Activated CD8-positive, alpha-beta memory T cell treated with anti-CD3 and anti-CD28 coated beads, Interleukin-2, amount 50 U/mL, for 24 hours (primary cell): ENCODE measurements around the gene COPZ2.
"Not testable (repeated sequence)": the region's sequence is repeated elsewhere in the genome, so short reads cannot be mapped to it uniquely, and the experiment has no call there.

Experiments
- DNase-seq: peaks from one replicate; pipeline ENCODE4 v3.0.0-alpha.2; 2020; ENCODE audit errors: extremely low read depth

The COPZ2 gene, protein sequence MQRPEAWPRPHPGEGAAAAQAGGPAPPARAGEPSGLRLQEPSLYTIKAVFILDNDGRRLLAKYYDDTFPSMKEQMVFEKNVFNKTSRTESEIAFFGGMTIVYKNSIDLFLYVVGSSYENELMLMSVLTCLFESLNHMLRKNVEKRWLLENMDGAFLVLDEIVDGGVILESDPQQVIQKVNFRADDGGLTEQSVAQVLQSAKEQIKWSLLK

DNA sequence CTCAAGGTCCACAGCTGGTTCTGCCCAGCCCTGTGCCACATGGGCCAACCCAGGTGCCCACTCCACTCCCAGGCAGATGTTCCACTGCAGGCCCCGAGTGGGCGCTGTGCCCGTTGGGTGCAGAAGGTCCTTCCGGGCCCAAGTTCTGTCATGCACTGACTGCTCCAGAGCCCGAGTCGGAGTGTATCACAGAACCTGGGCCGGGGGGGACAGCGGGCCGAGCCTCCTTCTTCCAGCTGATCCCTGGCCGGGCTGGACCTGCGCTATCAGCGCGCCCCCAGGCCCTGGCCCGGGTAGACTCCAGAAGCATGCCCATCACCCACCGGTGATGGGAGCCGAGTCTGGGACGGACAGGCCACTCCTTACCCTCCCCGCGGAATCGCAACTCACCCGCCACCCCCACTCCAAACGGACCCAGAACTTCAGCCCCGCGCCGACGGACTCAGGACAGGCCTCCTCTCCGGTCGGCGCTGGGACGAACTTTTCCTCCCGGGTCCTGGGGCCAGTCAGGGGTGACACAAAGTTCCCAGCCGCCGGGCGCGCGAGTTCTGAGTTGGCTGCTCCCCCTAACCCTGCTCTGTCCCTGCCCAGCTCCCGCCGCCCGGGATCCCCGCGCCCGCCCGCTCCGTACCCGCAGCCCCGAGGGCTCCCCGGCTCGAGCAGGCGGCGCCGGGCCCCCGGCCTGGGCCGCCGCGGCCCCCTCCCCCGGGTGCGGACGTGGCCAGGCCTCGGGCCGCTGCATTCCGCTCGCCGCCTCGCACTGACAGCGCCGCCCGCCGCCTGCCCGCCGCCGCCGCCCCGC is at the start of gene COPZ2:
Gene COPZ2 (minus strand): TSS at position 762 of the 802 bp plus-strand sequence. CDS start 20 bp downstream, at position 742.
- DNase-seq, result no peak

DNA sequence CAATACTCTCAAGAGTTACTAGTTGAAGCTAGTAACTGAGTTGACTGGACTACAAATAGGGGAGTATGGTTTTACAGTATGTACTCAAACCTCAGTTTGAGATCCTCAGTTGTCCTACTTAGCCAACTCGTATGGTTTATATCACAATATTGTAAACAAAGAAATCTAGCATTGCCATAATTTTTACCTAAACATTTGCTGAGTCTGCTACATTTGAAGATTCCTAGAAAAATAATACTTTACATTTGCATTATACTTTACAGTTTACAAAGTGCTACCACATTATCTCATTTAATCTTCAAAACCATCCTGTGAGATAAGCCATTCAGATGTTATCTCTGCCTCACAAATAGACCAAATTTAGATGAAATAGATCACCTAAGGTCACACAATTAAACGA is 47.3 kb upstream of the COPZ2 start:
- DNase-seq, result no peak

DNA sequence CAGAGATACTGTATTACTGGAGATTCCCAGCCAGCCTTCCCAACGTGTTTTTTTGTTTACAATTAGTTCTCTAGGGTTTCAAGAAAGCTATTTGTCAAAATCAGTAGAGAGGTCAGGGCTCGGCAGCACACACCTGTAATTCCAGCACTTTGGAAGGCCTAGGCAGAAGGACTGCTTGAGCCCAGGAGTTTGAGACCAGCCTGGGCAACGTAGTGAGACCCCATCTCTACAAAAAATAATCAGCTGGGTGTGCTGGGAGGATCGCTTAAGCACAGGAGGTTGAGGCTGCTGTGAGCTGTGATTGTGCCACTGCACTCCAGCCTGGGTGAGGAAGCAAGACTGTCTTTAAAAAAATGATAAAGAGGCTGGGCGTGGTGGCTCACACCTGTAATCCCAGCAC is 44.3 kb upstream of the COPZ2 start:
- DNase-seq, result no peak

DNA sequence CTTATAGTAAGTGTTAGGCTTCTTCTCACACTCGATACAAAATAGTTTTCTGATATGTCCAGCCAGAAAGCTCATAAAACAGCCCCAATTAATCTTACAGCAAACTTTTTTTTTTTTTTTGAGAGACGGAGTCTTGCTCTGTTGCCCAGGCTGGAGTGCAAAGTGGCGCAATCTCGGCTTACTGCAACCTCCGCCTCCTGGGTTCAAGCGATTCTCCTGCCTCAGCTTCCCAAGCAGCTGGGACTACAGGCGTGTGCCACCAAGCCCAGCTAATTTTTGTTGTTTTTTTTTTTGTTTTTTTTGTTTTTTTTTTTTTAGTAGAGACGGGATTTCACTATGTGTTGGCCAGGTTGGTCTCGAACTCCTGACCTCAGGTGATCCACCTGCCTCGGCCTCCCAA is 39.6 kb upstream of the COPZ2 start:
- DNase-seq, result not testable (repeated sequence)

DNA sequence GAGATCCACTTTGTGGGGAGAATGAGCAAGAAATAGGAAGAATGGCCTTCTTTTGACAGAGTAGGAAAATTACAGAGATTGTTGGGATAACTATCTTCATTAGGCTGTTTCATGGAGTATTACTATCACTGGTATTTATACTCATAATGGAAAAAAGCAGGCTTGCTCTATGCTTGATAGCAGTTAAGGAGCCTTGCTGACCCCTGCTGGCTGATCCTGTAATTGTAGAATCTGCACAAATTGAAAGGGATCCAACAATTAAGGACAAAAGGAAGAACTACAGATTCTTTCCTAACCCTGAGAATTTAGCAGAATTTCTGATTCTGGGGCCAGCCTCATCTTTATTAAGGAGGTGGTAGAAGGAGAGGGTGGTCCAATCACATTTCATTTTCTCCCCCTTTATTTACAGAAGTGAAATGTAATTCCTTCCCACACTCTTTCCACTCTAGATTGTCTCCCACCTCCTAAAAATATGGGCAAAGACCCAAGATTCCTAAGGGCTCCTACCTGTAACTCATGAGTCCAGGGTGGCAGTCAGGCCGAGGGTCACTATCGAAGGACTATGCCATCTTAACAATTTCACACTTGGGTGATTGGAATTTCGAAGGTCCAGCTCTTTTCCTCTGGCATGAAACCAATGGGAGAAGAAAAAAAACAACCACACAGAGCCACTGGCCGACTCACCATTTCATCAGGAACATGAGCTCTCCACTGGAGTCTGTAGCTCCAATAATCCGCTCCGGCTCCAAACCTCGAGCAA is 36.9 kb upstream of the COPZ2 start:
- DNase-seq, result peak; percentile 54

DNA sequence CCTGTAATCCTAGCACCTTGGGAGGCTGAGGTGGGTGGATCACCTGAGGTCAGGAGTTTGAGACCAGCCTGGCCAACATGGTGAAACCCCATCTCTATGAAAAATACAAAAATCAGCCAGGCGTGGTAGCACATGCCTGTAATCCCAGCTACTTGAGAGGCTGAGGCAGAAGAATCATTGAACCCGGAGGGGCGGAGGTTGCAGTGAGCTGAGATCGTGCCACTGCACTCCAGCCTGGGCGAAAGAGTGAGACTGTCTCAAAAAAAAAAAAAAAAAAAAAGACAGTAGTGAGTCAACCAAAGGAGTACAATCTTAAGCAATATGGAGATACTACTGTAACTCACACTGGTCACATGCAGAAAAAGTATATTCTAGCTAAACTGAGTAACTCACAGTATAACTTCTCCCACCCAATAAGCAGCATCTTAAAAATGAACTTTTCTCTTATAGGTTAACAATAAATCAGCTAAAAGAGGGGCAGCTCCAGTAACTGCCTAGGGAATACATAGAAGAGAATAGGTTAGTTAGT is 36.0 kb upstream of the COPZ2 start:
- DNase-seq, result not testable (repeated sequence)

- DNase-seq, result not testable (repeated sequence)
Observed at GRCh38 chr17:48072811-48073210, 35.2 kb upstream of the COPZ2 start.

- no peak for DNase-seq
Observed at GRCh38 chr17:48071654-48072053, 34.1 kb upstream of the COPZ2 start.

DNA sequence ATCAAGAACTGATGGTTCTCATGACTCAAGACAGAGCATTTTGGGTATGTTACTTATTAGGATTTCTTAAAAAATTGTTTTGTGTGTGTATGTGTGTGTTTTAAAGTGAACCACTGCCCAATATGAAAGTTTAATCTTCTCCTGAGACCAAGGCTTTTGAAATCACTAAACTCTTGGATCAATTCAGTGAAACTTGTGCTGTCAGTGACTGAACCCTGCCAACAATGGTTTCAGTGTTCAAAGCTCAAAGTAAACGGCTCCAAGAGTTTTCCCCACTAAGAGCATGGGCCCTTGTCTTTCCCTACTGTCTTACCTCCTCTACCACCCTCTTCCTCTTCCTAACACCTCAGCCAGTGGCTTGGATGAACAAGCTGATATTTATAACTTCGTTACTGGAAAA is 32.6 kb upstream of the COPZ2 start:
- no peak for DNase-seq

GRCh38 chr17:48068491-48068961 is 30.9 kb upstream of the COPZ2 start:
- no peak for DNase-seq

- not testable (repeated sequence) for DNase-seq
Observed at GRCh38 chr17:48067808-48068207, 30.2 kb upstream of the COPZ2 start.

DNA sequence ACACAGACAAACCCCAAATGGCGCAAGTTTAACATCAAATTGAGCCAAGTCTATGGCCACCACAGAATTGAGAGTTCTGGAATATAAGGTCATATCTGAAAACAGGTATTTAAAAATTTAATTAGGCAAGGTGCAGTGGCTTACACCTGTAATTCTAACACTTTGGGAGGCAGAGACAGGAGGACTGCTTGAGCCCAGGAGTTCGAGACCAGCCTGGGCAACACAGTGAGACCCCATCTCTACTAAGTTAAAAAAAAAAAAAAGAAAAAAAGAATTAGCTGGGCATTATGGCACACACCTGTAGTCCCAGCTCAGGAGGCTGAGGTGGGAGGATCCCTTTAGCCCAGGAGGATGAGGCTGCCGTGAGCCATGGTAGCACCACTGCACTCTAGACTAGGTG is 29.6 kb upstream of the COPZ2 start:
- no peak for DNase-seq

- DNase-seq, result no peak
Observed at GRCh38 chr17:48066656-48067055, 29.1 kb upstream of the COPZ2 start.

DNA sequence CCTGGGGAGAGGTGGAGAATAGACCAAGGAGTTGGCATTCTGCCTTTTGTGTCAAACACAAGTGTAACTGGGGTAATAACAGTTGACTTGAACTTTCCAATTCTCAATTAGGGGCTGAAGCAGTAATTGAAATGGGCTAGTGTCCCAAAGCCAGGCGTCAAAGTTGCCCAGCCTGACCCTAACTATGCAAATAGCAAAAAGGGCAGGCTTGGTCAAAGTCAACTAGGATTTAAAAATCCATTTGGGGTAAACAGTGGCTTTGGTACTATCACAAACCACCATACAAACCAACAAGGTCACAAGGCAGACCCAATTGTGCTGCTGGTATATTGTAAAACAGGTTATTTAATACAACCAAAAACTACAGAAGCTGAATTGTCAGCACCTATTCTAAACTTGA is 28.6 kb upstream of the COPZ2 start:
- DNase-seq, result no peak

DNA sequence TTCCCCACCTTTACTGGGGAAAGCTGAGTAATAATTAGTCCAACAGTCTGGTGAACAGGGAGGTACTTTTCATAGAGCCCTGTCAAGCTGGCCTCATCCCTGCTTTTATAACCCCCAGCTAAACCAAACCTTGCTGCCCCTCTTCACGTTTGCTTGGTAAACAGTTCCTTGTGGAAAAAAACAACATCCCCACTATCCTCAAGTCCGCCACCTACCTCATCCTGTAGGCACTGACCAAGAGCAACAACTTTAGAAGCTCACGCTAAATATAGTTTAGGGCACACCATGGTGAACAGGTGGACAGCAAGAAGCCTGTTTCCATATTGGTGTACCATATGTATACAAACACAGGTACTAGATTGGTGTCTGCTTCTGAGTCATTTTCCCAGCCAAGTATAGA is 27.0 kb upstream of the COPZ2 start:
- no peak for DNase-seq

- DNase-seq, result no peak
Observed at GRCh38 chr17:48062273-48062672, 24.7 kb upstream of the COPZ2 start.

DNA sequence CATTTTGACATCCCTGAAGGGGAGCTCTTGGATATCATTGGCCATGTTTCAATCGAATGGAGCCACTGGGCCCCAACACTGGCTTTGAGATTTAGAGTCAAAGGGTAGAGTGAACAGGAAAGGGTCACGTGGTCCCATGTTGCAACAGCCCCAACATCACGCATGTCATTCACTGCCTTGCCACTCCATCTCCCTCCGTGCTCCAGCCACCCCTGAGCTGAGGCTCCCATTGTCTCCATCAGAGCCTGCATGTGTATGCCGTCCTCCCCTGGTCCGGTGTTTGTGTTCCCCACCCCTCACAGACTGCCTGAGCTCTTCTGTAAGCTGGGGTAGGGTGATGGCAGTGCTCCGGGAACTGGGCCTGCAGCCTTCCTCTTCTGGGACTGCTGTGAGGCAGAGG is 22.7 kb upstream of the COPZ2 start:
- DNase-seq, result no peak

GRCh38 chr17:48059125-48059668 is 21.6 kb upstream of the COPZ2 start:
- DNase-seq, result no peak

DNA sequence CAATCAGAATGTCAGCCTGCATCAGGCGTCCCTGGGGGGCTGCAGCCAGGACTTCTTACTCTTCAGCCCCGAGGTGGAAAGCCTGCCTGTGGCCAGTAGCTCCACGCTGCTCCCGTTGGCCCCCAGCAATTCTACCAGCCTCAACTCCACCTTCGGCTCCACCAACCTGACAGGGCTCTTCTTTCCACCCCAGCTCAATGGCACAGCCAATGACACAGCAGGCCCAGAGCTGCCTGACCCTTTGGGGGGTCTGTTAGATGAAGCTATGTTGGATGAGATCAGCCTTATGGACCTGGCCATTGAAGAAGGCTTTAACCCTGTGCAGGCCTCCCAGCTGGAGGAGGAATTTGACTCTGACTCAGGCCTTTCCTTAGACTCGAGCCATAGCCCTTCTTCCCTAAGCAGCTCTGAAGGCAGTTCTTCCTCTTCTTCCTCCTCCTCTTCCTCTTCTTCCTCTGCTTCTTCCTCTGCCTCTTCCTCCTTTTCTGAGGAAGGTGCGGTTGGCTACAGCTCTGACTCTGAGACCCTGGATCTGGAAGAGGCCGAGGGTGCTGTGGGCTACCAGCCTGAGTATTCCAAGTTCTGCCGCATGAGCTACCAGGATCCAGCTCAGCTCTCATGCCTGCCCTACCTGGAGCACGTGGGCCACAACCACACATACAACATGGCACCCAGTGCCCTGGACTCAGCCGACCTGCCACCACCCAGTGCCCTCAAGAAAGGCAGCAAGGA is 21.0 kb upstream of the COPZ2 start:
- no peak for DNase-seq

DNA sequence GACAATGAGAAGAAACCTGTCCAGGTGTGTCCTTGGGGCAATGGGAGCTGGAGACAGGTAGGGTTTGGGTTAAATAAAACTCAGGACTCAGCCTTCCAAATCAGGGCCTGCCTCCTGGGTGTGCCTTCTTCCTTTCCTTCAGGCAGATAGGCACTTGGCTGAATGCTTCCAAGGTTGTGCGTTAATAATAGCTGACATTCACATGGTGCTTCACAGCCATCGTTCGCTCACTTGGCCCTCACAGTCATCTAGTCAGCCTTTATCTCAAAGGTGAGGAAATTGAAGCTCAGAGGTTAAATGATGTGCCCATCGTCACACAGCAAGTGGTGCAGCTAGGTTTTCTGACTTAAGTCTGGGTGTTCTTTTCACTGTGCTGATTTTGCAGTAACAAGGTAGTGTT is 20.0 kb upstream of the COPZ2 start:
- DNase-seq, result no peak

DNA sequence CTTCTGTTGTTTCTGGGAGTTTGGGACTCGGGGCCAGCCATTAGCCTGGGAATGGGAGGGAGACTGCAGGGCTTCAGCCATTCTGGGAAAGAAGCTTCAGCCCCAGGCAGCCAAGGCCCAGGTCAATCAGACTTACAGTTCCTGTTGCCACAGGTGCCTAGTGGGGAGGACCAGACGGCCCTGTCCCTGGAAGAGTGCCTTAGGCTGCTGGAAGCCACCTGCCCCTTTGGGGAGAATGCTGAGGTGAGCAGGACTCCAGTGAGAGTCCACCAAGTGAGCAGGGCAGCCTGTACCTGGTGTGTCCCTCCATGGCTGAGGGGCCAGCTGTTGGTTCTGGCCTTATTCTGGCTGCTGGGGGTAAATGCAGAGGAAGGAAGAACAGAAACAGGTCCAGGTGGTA is 19.3 kb upstream of the COPZ2 start:
- DNase-seq, result no peak
